Measurements from ENCODE around the gene ZNF385B. TPM values are rescaled to one million over a fixed set of nuclear protein-coding genes. Genes with fewer than 3 reads are reported as not detected.

ZNF385B gene
- total and polyA plus RNA-seq, 4 experiments from 2014 or later = not detected

- Mint-ChIP-seq H3K27me3 (peaks cover 2 to 5% of the 10 kb centered on the region in 2 donors), H3K36me3 (no peaks in the 10 kb centered on the region), H3K4me1 (no peaks in the 10 kb centered on the region), H3K9me3 (no peaks in the 10 kb centered on the region), H3K4me3 (no peak overlapping the region), H3K27ac (no peak overlapping the region)
- Histone ChIP-seq H3K4me3 (ENCODE audit: low read length in 2 of 2) (no peak overlapping the region), H3K4me1 (ENCODE audit: insufficient read depth, low read length) (no peaks in the 10 kb centered on the region), H3K36me3 (ENCODE audit: insufficient read depth, low read length) (no peaks in the 10 kb centered on the region), H3K27me3 (ENCODE audit: insufficient read depth, low read length) (no peaks in the 10 kb centered on the region), H3K27ac (ENCODE audit: low read depth, low read length) (no peak overlapping the region), H3K9me3 (ENCODE audit: control insufficient read depth in 1 of 2, low read length in 2 of 2) (no peaks in the 10 kb centered on the region)
- no peak for DNase-seq
- CTCF ChIA-PET (ENCODE audit: partially characterized antibody) = interaction anchor here (0.6 to 1.8 kb wide), 5 partner anchors 16 to 209 kb away, joined by 3 to 8 read pairs (median 3); no protein-coding TSS in a partner anchor
- POLR2A ChIA-PET (ENCODE audit: partially characterized antibody) = no interaction called here
- intact Hi-C loops (cut with micrococcal nuclease) = no loop called here
Measured at GRCh38 chr2:179438654-179439053, 422.8 kb downstream of the ZNF385B start.

GRCh38 chr2:179437430-179437829 is 424.0 kb downstream of the ZNF385B start:
- H3K36me3 ChIP-seq (ENCODE audit: insufficient read depth, low read length) = no peaks in the 10 kb centered on the region
- H3K9me3 Mint-ChIP-seq = no peaks in the 10 kb centered on the region
- no peak overlapping the region for H3K4me3 ChIP-seq (ENCODE audit: low read length in 2 of 2)
- H3K36me3 Mint-ChIP-seq = no peaks in the 10 kb centered on the region
- H3K9me3 ChIP-seq (ENCODE audit: control insufficient read depth in 1 of 2, low read length in 2 of 2) = no peaks in the 10 kb centered on the region
- no peaks in the 10 kb centered on the region for H3K27me3 ChIP-seq (ENCODE audit: insufficient read depth, low read length)
- no peak for DNase-seq
- H3K27ac ChIP-seq (ENCODE audit: low read depth, low read length) = no peak overlapping the region
- peaks cover 0 to 5% of the 10 kb centered on the region in 2 donors for H3K27me3 Mint-ChIP-seq
- no peak overlapping the region for H3K27ac Mint-ChIP-seq
- ChIA-PET POLR2A (ENCODE audit: partially characterized antibody) (no interaction called here), CTCF (ENCODE audit: partially characterized antibody) (no interaction called here)
- intact Hi-C loops (cut with micrococcal nuclease) = no loop called here
- H3K4me1 ChIP-seq (ENCODE audit: insufficient read depth, low read length) = no peaks in the 10 kb centered on the region
- no peaks in the 10 kb centered on the region for H3K4me1 Mint-ChIP-seq
- H3K4me3 Mint-ChIP-seq = no peak overlapping the region

- H3K4me3 ChIP-seq (ENCODE audit: low read length in 2 of 2) = no peak overlapping the region
- no peaks in the 10 kb centered on the region for H3K36me3 ChIP-seq (ENCODE audit: insufficient read depth, low read length)
- Mint-ChIP-seq H3K27me3 (peaks cover 0 to 3% of the 10 kb centered on the region in 2 donors), H3K4me1 (no peaks in the 10 kb centered on the region), H3K4me3 (no peak overlapping the region), H3K9me3 (no peaks in the 10 kb centered on the region), H3K27ac (no peak overlapping the region), H3K36me3 (no peaks in the 10 kb centered on the region)
- intact Hi-C loops (cut with micrococcal nuclease) = no loop called here
- no peaks in the 10 kb centered on the region for H3K27me3 ChIP-seq (ENCODE audit: insufficient read depth, low read length)
- H3K27ac ChIP-seq (ENCODE audit: low read depth, low read length) = no peak overlapping the region
- CTCF ChIA-PET (ENCODE audit: partially characterized antibody) = interaction anchor here (1.2 kb wide), 1 partner anchor 216 kb away, joined by 3 read pairs; no protein-coding TSS in a partner anchor
- POLR2A ChIA-PET (ENCODE audit: partially characterized antibody) = no interaction called here
- H3K9me3 ChIP-seq (ENCODE audit: control insufficient read depth in 1 of 2, low read length in 2 of 2) = no peaks in the 10 kb centered on the region
- no peaks in the 10 kb centered on the region for H3K4me1 ChIP-seq (ENCODE audit: insufficient read depth, low read length)
- no peak for DNase-seq
Measured at GRCh38 chr2:179435566-179435965, 425.8 kb downstream of the ZNF385B start.

DNA sequence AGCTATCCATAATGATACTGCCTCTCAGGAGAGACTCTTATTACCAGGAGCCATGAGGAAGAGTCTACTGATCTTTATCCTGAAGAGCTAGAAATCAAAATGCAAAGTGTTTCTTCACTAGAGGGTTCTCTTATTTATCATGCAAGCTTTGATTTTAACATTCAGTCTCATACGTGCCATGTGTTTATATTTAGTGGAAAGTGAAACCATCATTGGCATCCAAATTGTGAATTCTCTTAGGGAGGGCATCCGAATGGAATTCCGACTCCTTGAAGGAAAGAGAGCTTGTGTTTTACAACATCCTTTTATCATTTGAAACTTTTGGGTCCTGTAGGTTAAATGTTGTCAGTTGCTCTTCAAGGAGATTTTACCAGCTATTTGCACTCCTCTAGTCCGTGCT is 426.4 kb downstream of the ZNF385B start:
- Mint-ChIP-seq H3K4me1 (no peaks in the 10 kb centered on the region), H3K27me3 (peaks cover 0 to 3% of the 10 kb centered on the region in 2 donors), H3K27ac (no peak overlapping the region), H3K36me3 (no peaks in the 10 kb centered on the region), H3K9me3 (no peaks in the 10 kb centered on the region), H3K4me3 (no peak overlapping the region)
- Histone ChIP-seq H3K9me3 (ENCODE audit: control insufficient read depth in 1 of 2, low read length in 2 of 2) (no peaks in the 10 kb centered on the region), H3K4me1 (ENCODE audit: insufficient read depth, low read length) (no peaks in the 10 kb centered on the region), H3K36me3 (ENCODE audit: insufficient read depth, low read length) (no peaks in the 10 kb centered on the region), H3K27me3 (ENCODE audit: insufficient read depth, low read length) (no peaks in the 10 kb centered on the region), H3K4me3 (ENCODE audit: low read length in 2 of 2) (no peak overlapping the region), H3K27ac (ENCODE audit: low read depth, low read length) (no peak overlapping the region)
- no peak for DNase-seq
- intact Hi-C loops (cut with micrococcal nuclease) = no loop called here
- ChIA-PET CTCF (ENCODE audit: partially characterized antibody) (interaction anchor here (1.2 kb wide), 1 partner anchor 216 kb away, joined by 3 read pairs; no protein-coding TSS in a partner anchor), POLR2A (ENCODE audit: partially characterized antibody) (no interaction called here)

DNA sequence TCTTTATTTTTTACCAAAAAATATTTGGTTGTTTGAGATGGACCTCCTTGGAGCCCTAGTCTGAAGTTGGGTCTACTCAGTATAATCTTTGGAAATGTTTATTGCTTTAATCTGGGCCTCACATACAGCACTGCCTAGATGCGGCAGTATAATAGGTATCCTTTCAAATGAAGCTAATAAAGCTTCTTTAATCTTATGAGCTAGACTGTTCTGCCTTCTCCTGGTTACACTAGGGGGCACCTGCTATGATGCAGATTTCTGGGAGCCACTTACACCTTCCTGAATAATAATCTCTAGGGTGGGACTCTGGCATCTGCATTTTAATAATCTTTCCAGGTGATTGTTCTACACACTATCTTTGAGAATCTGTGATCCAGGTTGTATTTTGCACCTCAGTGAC is 427.1 kb downstream of the ZNF385B start:
- Histone ChIP-seq H3K27ac (ENCODE audit: low read depth, low read length) (no peak overlapping the region), H3K36me3 (ENCODE audit: insufficient read depth, low read length) (no peaks in the 10 kb centered on the region), H3K4me3 (ENCODE audit: low read length in 2 of 2) (no peak overlapping the region), H3K9me3 (ENCODE audit: control insufficient read depth in 1 of 2, low read length in 2 of 2) (no peaks in the 10 kb centered on the region), H3K27me3 (ENCODE audit: insufficient read depth, low read length) (no peaks in the 10 kb centered on the region), H3K4me1 (ENCODE audit: insufficient read depth, low read length) (no peaks in the 10 kb centered on the region)
- intact Hi-C loops (cut with micrococcal nuclease) = no loop called here
- no peak for DNase-seq
- H3K27me3 Mint-ChIP-seq = peaks cover 0 to 3% of the 10 kb centered on the region in 2 donors
- H3K9me3 Mint-ChIP-seq = no peaks in the 10 kb centered on the region
- CTCF ChIA-PET (ENCODE audit: partially characterized antibody) = interaction anchor here (1.2 kb wide), 1 partner anchor 215 kb away, joined by 3 read pairs; no protein-coding TSS in a partner anchor
- no peak overlapping the region for H3K4me3 Mint-ChIP-seq
- no peak overlapping the region for H3K27ac Mint-ChIP-seq
- no peaks in the 10 kb centered on the region for H3K4me1 Mint-ChIP-seq
- H3K36me3 Mint-ChIP-seq = no peaks in the 10 kb centered on the region
- POLR2A ChIA-PET (ENCODE audit: partially characterized antibody) = no interaction called here

- H3K36me3 ChIP-seq (ENCODE audit: insufficient read depth, low read length) = no peaks in the 10 kb centered on the region
- CTCF ChIA-PET (ENCODE audit: partially characterized antibody) = no interaction called here
- no peak overlapping the region for H3K27ac Mint-ChIP-seq
- POLR2A ChIA-PET (ENCODE audit: partially characterized antibody) = no interaction called here
- no peak overlapping the region for H3K4me3 ChIP-seq (ENCODE audit: low read length in 2 of 2)
- DNase-seq = no peak
- no peaks in the 10 kb centered on the region for H3K4me1 Mint-ChIP-seq
- no peak overlapping the region for H3K4me3 Mint-ChIP-seq
- no peaks in the 10 kb centered on the region for H3K9me3 ChIP-seq (ENCODE audit: control insufficient read depth in 1 of 2, low read length in 2 of 2)
- H3K4me1 ChIP-seq (ENCODE audit: insufficient read depth, low read length) = no peaks in the 10 kb centered on the region
- H3K9me3 Mint-ChIP-seq = no peaks in the 10 kb centered on the region
- no peaks in the 10 kb centered on the region for H3K36me3 Mint-ChIP-seq
- intact Hi-C loops (cut with micrococcal nuclease) = no loop called here
- H3K27ac ChIP-seq (ENCODE audit: low read depth, low read length) = no peak overlapping the region
- peaks cover 0 to 5% of the 10 kb centered on the region in 2 donors for H3K27me3 Mint-ChIP-seq
- H3K27me3 ChIP-seq (ENCODE audit: insufficient read depth, low read length) = no peaks in the 10 kb centered on the region
Measured at GRCh38 chr2:179432751-179433150, 428.7 kb downstream of the ZNF385B start.

DNA sequence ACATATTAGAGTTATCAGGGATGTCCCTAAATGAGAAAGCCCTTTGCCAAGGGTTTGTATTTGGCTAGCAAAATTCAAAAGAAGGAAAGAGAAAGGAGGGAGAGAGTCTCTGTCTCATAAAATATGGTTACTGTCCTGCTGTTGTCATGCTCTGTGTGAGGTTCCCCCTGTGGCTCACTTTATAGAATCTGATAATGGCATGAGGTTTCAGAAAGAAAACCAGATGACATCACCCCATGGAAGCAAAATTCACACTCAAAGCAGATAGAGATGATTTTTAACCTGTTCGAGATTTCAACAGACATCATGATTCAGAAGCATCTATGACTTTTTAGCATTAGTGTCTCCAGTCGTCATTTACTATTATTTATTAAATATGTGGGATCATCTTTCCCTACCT is 431.8 kb downstream of the ZNF385B start:
- Mint-ChIP-seq H3K27me3 (peaks cover 2 to 3% of the 10 kb centered on the region in 2 donors), H3K4me1 (no peaks in the 10 kb centered on the region), H3K36me3 (no peaks in the 10 kb centered on the region), H3K9me3 (no peaks in the 10 kb centered on the region), H3K27ac (no peak overlapping the region), H3K4me3 (no peak overlapping the region)
- no peaks in the 10 kb centered on the region for H3K4me1 ChIP-seq (ENCODE audit: insufficient read depth, low read length)
- intact Hi-C loops (cut with micrococcal nuclease) = no loop called here
- H3K27ac ChIP-seq (ENCODE audit: low read depth, low read length) = no peak overlapping the region
- H3K27me3 ChIP-seq (ENCODE audit: insufficient read depth, low read length) = no peaks in the 10 kb centered on the region
- no peak overlapping the region for H3K4me3 ChIP-seq (ENCODE audit: low read length in 2 of 2)
- no peaks in the 10 kb centered on the region for H3K36me3 ChIP-seq (ENCODE audit: insufficient read depth, low read length)
- DNase-seq = no peak
- H3K9me3 ChIP-seq (ENCODE audit: control insufficient read depth in 1 of 2, low read length in 2 of 2) = no peaks in the 10 kb centered on the region
- CTCF ChIA-PET (ENCODE audit: partially characterized antibody) = no interaction called here
- POLR2A ChIA-PET (ENCODE audit: partially characterized antibody) = no interaction called here

GRCh38 chr2:179429060-179429471 is 432.3 kb downstream of the ZNF385B start:
- no peak for DNase-seq
- Histone ChIP-seq H3K9me3 (ENCODE audit: control insufficient read depth in 1 of 2, low read length in 2 of 2) (no peaks in the 10 kb centered on the region), H3K27me3 (ENCODE audit: insufficient read depth, low read length) (no peaks in the 10 kb centered on the region), H3K4me3 (ENCODE audit: low read length in 2 of 2) (no peak overlapping the region), H3K36me3 (ENCODE audit: insufficient read depth, low read length) (no peaks in the 10 kb centered on the region), H3K27ac (ENCODE audit: low read depth, low read length) (no peak overlapping the region), H3K4me1 (ENCODE audit: insufficient read depth, low read length) (no peaks in the 10 kb centered on the region)
- Mint-ChIP-seq H3K27me3 (peaks cover 2 to 3% of the 10 kb centered on the region in 2 donors), H3K4me1 (no peaks in the 10 kb centered on the region), H3K9me3 (no peaks in the 10 kb centered on the region), H3K27ac (no peak overlapping the region), H3K4me3 (no peak overlapping the region), H3K36me3 (no peaks in the 10 kb centered on the region)
- CTCF ChIA-PET (ENCODE audit: partially characterized antibody) = no interaction called here
- POLR2A ChIA-PET (ENCODE audit: partially characterized antibody) = no interaction called here
- intact Hi-C loops (cut with micrococcal nuclease) = no loop called here

Measured in CD4-positive, alpha-beta memory T cell (primary cell).